Loucy (cell line): ENCODE results near the gene COQ2.

Source experiments
- H2AFZ ChIP-seq: fragments of 200-600 bp; sonication (generic); 2 replicates; pipeline ENCODE4 v1.6.0; 2016; ENCODE audit warnings: antibody characterized with exemption, mild to moderate bottlenecking, low read length, moderate library complexity
- H3F3A ChIP-seq: fragments of 200-600 bp; 2 replicates; pipeline ENCODE4 v1.6.0; 2016; ENCODE audit warnings: antibody characterized with exemption, low read depth, mild to moderate bottlenecking
- H3K27me3 ChIP-seq: fragments of 200-600 bp; sonication (generic); 2 replicates; pipeline ENCODE4 v1.6.1; 2014; ENCODE audit warnings: low read length, mild to moderate bottlenecking; ENCODE audit not compliant: insufficient read depth, poor library complexity, severe bottlenecking
- H3K36me3 ChIP-seq: fragments of 200-600 bp; sonication (generic); 2 replicates; pipeline ENCODE4 v1.6.1; 2016; ENCODE audit warnings: low read length; ENCODE audit not compliant: insufficient read depth
- H3K4me1 ChIP-seq: fragments of 200-600 bp; sonication (generic); 2 replicates; pipeline ENCODE4 v1.5.1; 2014; ENCODE audit warnings: low read length, mild to moderate bottlenecking; ENCODE audit not compliant: insufficient read depth, poor library complexity, severe bottlenecking
- H3K4me2 ChIP-seq: fragments of 200-600 bp; sonication (generic); 2 replicates; pipeline ENCODE4 v1.6.0; 2014; ENCODE audit warnings: antibody characterized with exemption, low read length, low read depth, mild to moderate bottlenecking; ENCODE audit not compliant: poor library complexity, severe bottlenecking
- H3K4me3 ChIP-seq: fragments of 200-600 bp; sonication (generic); 2 replicates; pipeline ENCODE4 v1.5.1; 2014; ENCODE audit warnings: low read length, mild to moderate bottlenecking, mixed read lengths; ENCODE audit not compliant: poor library complexity, severe bottlenecking
- H3K79me2 ChIP-seq: fragments of 200-600 bp; sonication (generic); 2 replicates; pipeline ENCODE4 v1.6.1; 2014; ENCODE audit warnings: low read length; ENCODE audit not compliant: insufficient read depth
- H3K9ac ChIP-seq: fragments of 200-600 bp; sonication (generic); 2 replicates; pipeline ENCODE4 v1.6.0; 2014; ENCODE audit warnings: mild to moderate bottlenecking, low read depth, low read length, moderate library complexity; ENCODE audit not compliant: poor library complexity, severe bottlenecking
- H3K9me2 ChIP-seq: fragments of 200-600 bp; sonication (generic); replicated peaks from 2 replicates; pipeline ENCODE4 v1.6.1; 2016; ENCODE audit warnings: low read depth, low read length, mixed read lengths
- H3K9me3 ChIP-seq: fragments of 200-600 bp; sonication (generic); 2 replicates; pipeline ENCODE4 v1.6.1; 2014; ENCODE audit warnings: mild to moderate bottlenecking, antibody characterized with exemption, low read length, low read depth; ENCODE audit not compliant: insufficient read depth
- H4K20me1 ChIP-seq: fragments of 200-600 bp; sonication (generic); 2 replicates; pipeline ENCODE4 v1.6.0; 2014; ENCODE audit warnings: antibody characterized with exemption, low read length, mild to moderate bottlenecking; ENCODE audit not compliant: insufficient read depth, poor library complexity, severe bottlenecking
- EZH2phosphoT487 ChIP-seq: fragments of 200-600 bp; IDR thresholded peaks from 2 replicates; pipeline ENCODE4 v1.6.1; 2018; ENCODE audit warnings: antibody characterized with exemption, mild to moderate bottlenecking, moderate library complexity, borderline replicate concordance
- TF ChIP-seq, protein P1 (sequence below): fragments of 200-600 bp; sonication (generic); conservative IDR thresholded peaks from 2 replicates; pipeline ENCODE4 v1.5.1; 2014; ENCODE audit warnings: mild to moderate bottlenecking, antibody characterized with exemption, low read length

COQ2 gene

DNA sequence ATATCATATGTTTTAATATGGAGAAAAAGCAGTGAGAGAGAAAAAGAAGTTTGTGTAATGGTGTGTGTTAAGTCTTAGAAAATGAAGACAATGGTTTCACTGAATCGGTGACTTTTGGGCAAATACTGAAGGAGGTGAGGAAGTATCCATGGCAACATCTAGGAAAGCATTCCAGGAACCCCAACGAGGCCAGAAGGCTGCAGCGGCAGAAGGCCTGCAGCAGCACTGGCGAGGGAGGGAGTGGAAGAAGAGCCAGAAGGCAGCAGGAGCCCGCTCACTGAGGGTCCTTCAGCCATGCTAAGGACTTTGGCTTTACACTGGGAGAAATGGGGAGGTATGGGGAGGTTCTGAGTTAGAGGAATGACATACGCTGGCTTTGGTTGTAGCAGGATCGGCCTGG, 26.8 kb downstream of the COQ2 start:
- Histone ChIP-seq H3K9me2 (no peaks in the 10 kb centered on the region), H3K4me3 (no peak overlapping the region), H3K36me3 (no peaks in the 10 kb centered on the region; the same call in 1 of the 2 replicates), H3K4me2 (no peak overlapping the region), H3F3A (no peaks in the 10 kb centered on the region), H4K20me1 (no peaks in the 10 kb centered on the region), H3K27me3 (no peaks in the 10 kb centered on the region), H3K9me3 (no peaks in the 10 kb centered on the region), H3K9ac (no peak overlapping the region), H3K4me1 (no peaks in the 10 kb centered on the region), H2AFZ (no peak overlapping the region), H3K79me2 (no peaks in the 10 kb centered on the region)
- TF ChIP-seq EZH2phosphoT487 = no peak
- TF ChIP-seq, protein P1, sequence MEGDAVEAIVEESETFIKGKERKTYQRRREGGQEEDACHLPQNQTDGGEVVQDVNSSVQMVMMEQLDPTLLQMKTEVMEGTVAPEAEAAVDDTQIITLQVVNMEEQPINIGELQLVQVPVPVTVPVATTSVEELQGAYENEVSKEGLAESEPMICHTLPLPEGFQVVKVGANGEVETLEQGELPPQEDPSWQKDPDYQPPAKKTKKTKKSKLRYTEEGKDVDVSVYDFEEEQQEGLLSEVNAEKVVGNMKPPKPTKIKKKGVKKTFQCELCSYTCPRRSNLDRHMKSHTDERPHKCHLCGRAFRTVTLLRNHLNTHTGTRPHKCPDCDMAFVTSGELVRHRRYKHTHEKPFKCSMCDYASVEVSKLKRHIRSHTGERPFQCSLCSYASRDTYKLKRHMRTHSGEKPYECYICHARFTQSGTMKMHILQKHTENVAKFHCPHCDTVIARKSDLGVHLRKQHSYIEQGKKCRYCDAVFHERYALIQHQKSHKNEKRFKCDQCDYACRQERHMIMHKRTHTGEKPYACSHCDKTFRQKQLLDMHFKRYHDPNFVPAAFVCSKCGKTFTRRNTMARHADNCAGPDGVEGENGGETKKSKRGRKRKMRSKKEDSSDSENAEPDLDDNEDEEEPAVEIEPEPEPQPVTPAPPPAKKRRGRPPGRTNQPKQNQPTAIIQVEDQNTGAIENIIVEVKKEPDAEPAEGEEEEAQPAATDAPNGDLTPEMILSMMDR = no peak

DNA sequence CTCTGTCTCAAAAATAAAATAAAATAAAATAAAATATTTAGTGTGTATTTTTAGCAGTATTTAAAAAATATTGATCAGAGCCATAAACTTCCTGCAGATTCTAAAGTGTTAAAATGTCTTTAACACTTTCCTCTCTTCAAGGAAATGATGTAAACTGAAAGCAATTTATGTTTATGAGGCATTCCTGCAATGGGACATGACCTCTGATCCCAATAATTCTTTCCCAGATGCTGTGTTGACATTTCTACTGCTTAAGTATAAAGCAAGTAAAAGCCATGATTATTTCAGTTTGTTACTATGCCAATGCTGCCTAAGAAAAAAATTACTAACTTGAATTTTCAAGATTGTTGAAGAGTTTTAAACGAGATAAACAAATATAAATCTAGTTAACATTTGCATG, 29.0 kb downstream of the COQ2 start:
- TF ChIP-seq, protein P1 = no peak
- no peak for TF ChIP-seq EZH2phosphoT487
- Histone ChIP-seq H3K4me1 (peaks cover 6% of the 10 kb centered on the region), H3K4me3 (no peak overlapping the region)

DNA sequence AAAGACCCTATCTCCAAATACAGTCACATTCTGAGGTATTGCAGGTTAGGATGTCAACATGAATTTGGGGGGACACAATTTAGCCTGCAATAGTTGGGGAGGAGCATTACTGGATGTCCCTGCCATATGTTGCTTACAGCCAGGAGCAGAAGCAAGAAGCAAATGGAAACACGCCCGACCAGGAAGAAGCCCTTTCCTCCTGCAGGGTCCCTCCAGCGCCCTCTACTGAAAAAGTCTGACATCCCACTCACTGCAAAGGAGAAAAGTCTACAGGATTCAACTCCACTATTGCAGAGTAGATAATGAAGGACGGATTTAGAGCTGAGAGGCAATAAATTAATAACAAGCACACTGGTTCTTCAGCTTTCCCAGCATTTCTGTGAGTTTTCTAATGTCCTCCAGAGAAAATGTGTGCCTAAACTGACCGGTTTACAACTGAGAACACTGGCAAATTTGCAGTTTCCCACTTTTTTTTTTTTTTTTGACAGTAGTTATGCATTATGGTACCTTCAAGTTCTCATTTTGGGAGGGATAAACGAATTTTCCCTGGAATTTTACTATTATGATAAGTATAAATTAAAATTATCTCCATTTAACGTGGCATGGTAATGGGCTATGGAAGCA, 31.7 kb downstream of the COQ2 start:
- Histone ChIP-seq H3K4me2 (peak overlapping the region; percentile 9), H2AFZ (peak overlapping the region; percentile 72), H3K9ac (peak overlapping the region; percentile 41)

More for the DNA sequence above, 29.0 kb downstream of the COQ2 start:
- H3K36me3 ChIP-seq = no peaks in the 10 kb centered on the region
- no peaks in the 10 kb centered on the region for H3K9me2 ChIP-seq
- no peaks in the 10 kb centered on the region for H3K9me3 ChIP-seq
- H4K20me1 ChIP-seq = no peaks in the 10 kb centered on the region
- H3F3A ChIP-seq = no peaks in the 10 kb centered on the region
- no peak overlapping the region for H3K4me2 ChIP-seq
- no peaks in the 10 kb centered on the region for H3K27me3 ChIP-seq
- H3K79me2 ChIP-seq = no peaks in the 10 kb centered on the region
- no peak overlapping the region for H3K9ac ChIP-seq
- no peak overlapping the region for H2AFZ ChIP-seq

More for the DNA sequence above, 31.7 kb downstream of the COQ2 start:
- no peak overlapping the region for H3K4me3 ChIP-seq
- H3K4me1 ChIP-seq = peaks cover 6% of the 10 kb centered on the region
- TF ChIP-seq, protein P1 = peak; percentile 97
- TF ChIP-seq EZH2phosphoT487 = no peak
- no peaks in the 10 kb centered on the region for H3K9me2 ChIP-seq
- no peaks in the 10 kb centered on the region for H4K20me1 ChIP-seq
- no peaks in the 10 kb centered on the region for H3K79me2 ChIP-seq
- H3K36me3 ChIP-seq = no peaks in the 10 kb centered on the region
- H3K27me3 ChIP-seq = no peaks in the 10 kb centered on the region
- no peaks in the 10 kb centered on the region for H3F3A ChIP-seq
- H3K9me3 ChIP-seq = no peaks in the 10 kb centered on the region
